ENCODE measurements around the gene HDLBP.

The HDLBP gene

GRCh38 chr2:241234066-241234790 is 81.2 kb downstream of the HDLBP start:
- H3K4me3 ChIP-seq (ENCODE audit: low read length) = no peak overlapping the region
- TF ChIP-seq ZNF274 (IDR thresholded peaks at IDR 0.05; ENCODE audit: low read depth, low read length) = no peak

- no peak for TF ChIP-seq ZNF274 (IDR thresholded peaks at IDR 0.05; ENCODE audit: low read depth, low read length)
- no peak overlapping the region for H3K4me3 ChIP-seq (ENCODE audit: low read length)
Measured at GRCh38 chr2:241232736-241233575, 82.5 kb downstream of the HDLBP start.

- no peak overlapping the region for H3K4me3 ChIP-seq (ENCODE audit: low read length)
- no peak for TF ChIP-seq ZNF274 (IDR thresholded peaks at IDR 0.05; ENCODE audit: low read depth, low read length)
Measured at GRCh38 chr2:241230435-241230834, 85.0 kb downstream of the HDLBP start.

- no peak for TF ChIP-seq ZNF274 (IDR thresholded peaks at IDR 0.05; ENCODE audit: low read depth, low read length)
- H3K4me3 ChIP-seq (ENCODE audit: low read length) = no peak overlapping the region
Measured at GRCh38 chr2:241229563-241230401, 85.7 kb downstream of the HDLBP start.

- no peak for TF ChIP-seq ZNF274 (IDR thresholded peaks at IDR 0.05; ENCODE audit: low read depth, low read length)
Measured at GRCh38 chr2:241228860-241229516, 86.5 kb downstream of the HDLBP start.

GRCh38 chr2:241228081-241228859 is 87.2 kb downstream of the HDLBP start:
- no peak overlapping the region for H3K4me3 ChIP-seq (ENCODE audit: low read length)
- no peak for TF ChIP-seq ZNF274 (IDR thresholded peaks at IDR 0.05; ENCODE audit: low read depth, low read length)

More at GRCh38 chr2:241228860-241229516, 86.5 kb downstream of the HDLBP start:
- H3K4me3 ChIP-seq (ENCODE audit: low read length) = no peak overlapping the region

GRCh38 chr2:241227594-241227993 is 87.9 kb downstream of the HDLBP start:
- TF ChIP-seq ZNF274 (IDR thresholded peaks at IDR 0.05; ENCODE audit: low read depth, low read length) = no peak
- no peak overlapping the region for H3K4me3 ChIP-seq (ENCODE audit: low read length)

GRCh38 chr2:241226723-241227572 is 88.5 kb downstream of the HDLBP start:
- H3K4me3 ChIP-seq (ENCODE audit: low read length) = no peak overlapping the region
- no peak for TF ChIP-seq ZNF274 (IDR thresholded peaks at IDR 0.05; ENCODE audit: low read depth, low read length)

GRCh38 chr2:241225983-241226382 is 89.5 kb downstream of the HDLBP start:
- no peak overlapping the region for H3K4me3 ChIP-seq (ENCODE audit: low read length)
- TF ChIP-seq ZNF274 (IDR thresholded peaks at IDR 0.05; ENCODE audit: low read depth, low read length) = no peak

GRCh38 chr2:241225545-241225944 is 89.9 kb downstream of the HDLBP start:
- TF ChIP-seq ZNF274 (IDR thresholded peaks at IDR 0.05; ENCODE audit: low read depth, low read length) = no peak
- no peak overlapping the region for H3K4me3 ChIP-seq (ENCODE audit: low read length)

GRCh38 chr2:241224851-241225438 is 90.5 kb downstream of the HDLBP start:
- H3K4me3 ChIP-seq (ENCODE audit: low read length) = no peak overlapping the region
- no peak for TF ChIP-seq ZNF274 (IDR thresholded peaks at IDR 0.05; ENCODE audit: low read depth, low read length)
